Testis (tissue), 3 donors: Measurements from ENCODE around the gene FAM222A. TPM values are rescaled to one million over a fixed set of nuclear protein-coding genes. Genes with fewer than 3 reads are reported as not detected.

ENCODE experiments used
- DNase-seq: peaks from one replicate; pipeline ENCODE4 v3.0.0-alpha.2; 2019
- H3K27ac ChIP-seq, 2 donors: fragments of 200-600 bp; sonication (generic); one replicate each; pipeline ENCODE4 v1.5.1; 2019
- H3K27me3 ChIP-seq: fragments of 200-600 bp; sonication (generic); one replicate; pipeline ENCODE4 v1.5.1; 2019
- H3K36me3 ChIP-seq: fragments of 200-600 bp; sonication (generic); one replicate; pipeline ENCODE4 v1.5.1; 2017; ENCODE audit warnings: low read depth; ENCODE audit errors: missing control alignments
- H3K4me1 ChIP-seq: fragments of 200-600 bp; sonication (generic); one replicate; pipeline ENCODE4 v1.5.1; 2019
- H3K4me3 ChIP-seq, 2 donors: fragments of 200-600 bp; sonication (generic); one replicate each; pipeline ENCODE4 v1.5.1; 2017 to 2019
- H3K9me3 ChIP-seq: fragments of 200-600 bp; sonication (generic); one replicate; pipeline ENCODE4 v1.5.1; 2017
- POLR2A ChIP-seq: fragments of 450-650 bp; IDR thresholded peaks from one replicate; pipeline ENCODE4 v1.6.1; 2017; ENCODE audit warnings: antibody characterized with exemption, mild to moderate bottlenecking, moderate library complexity
- WGBS, 2 donors: methylation state at CpG; one replicate each; pipeline ENCODE4 v1.1.5; 2018; 5-methylcytosine and 5-hydroxymethylcytosine counted together
- intact Hi-C: fragments of 100-400 bp; cut with DNase I; formaldehyde crosslinking; loops from one replicate; pipeline ENCODE4 v1.15.1; 2023; ENCODE audit warnings: low total_unique reads
- polyA plus RNA-seq: library from polyadenylated mRNA; stranded (reverse); fragments of 350-450 nt; fragmentation: Illumina TruSeq; extraction: RNeasy Lipid Tissue Mini Kit (QIAGEN cat#74804); gene quantifications from one replicate; pipeline ENCODE4 v1.2.3, GENCODE V29; 2014; ENCODE audit warnings: low read depth, low replicate concordance; ENCODE audit not compliant: insufficient read depth
- total RNA-seq, 2 donors: library from RNA; depleted of rRNA; stranded (reverse); fragments of >200 nt; gene quantifications; one replicate each; pipeline ENCODE4 v1.2.3, GENCODE V29; 2016
- TF ChIP-seq, protein P1 (sequence below), 3 experiments: fragments of 450-650 bp in 2 of 3; fragments of 200-600 bp in 1 of 3; sonication (generic) in 1 of 3; IDR thresholded peaks; one replicate each; pipeline ENCODE4 v1.5.1; 2016 to 2019; ENCODE audit warnings: antibody characterized with exemption in 3 of 3, mild to moderate bottlenecking in 2 of 3, moderate library complexity in 1 of 3

The FAM222A gene
- total and polyA plus RNA-seq, 3 donors from 2014 or later, result 34.5 to 78.6 (median 75.7) TPM

DNA sequence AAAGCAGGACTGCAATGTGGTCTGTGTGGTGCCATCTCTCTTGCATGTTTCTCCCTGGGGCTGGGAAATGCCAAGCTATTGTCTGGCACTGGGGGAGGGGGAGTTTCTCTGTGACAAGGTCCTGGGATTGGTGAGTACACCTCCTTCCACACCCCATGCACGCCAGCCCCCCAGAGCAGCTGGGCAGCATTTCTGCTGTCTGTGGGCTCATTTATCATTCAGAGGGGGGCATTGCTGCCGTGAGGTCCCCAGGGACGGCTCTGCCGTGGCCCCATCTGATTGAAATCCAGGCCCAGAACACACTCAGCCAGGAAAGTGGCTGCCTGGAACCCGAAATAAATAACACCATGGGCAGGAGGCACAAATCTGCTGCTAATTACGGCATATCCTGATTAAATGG lies 12.6 kb upstream of the FAM222A start:
- H3K27me3 ChIP-seq, result no peaks in the 10 kb centered on the region
- 75 to 81% methylated on average over 4 to 6 of the region's 6 CpGs for WGBS, 2 donors
- DNase-seq, result no peak
- intact Hi-C loops, result no loop called here
- no peaks in the 10 kb centered on the region for H3K36me3 ChIP-seq
- no peak overlapping the region for H3K4me3 ChIP-seq
- H3K9me3 ChIP-seq, result no peaks in the 10 kb centered on the region
- no peak for TF ChIP-seq POLR2A
- TF ChIP-seq, protein P1, sequence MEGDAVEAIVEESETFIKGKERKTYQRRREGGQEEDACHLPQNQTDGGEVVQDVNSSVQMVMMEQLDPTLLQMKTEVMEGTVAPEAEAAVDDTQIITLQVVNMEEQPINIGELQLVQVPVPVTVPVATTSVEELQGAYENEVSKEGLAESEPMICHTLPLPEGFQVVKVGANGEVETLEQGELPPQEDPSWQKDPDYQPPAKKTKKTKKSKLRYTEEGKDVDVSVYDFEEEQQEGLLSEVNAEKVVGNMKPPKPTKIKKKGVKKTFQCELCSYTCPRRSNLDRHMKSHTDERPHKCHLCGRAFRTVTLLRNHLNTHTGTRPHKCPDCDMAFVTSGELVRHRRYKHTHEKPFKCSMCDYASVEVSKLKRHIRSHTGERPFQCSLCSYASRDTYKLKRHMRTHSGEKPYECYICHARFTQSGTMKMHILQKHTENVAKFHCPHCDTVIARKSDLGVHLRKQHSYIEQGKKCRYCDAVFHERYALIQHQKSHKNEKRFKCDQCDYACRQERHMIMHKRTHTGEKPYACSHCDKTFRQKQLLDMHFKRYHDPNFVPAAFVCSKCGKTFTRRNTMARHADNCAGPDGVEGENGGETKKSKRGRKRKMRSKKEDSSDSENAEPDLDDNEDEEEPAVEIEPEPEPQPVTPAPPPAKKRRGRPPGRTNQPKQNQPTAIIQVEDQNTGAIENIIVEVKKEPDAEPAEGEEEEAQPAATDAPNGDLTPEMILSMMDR (IDR thresholded peaks at IDR 0.05), result no peak
- H3K27ac ChIP-seq, result no peak overlapping the region
- H3K4me1 ChIP-seq, result no peaks in the 10 kb centered on the region

DNA sequence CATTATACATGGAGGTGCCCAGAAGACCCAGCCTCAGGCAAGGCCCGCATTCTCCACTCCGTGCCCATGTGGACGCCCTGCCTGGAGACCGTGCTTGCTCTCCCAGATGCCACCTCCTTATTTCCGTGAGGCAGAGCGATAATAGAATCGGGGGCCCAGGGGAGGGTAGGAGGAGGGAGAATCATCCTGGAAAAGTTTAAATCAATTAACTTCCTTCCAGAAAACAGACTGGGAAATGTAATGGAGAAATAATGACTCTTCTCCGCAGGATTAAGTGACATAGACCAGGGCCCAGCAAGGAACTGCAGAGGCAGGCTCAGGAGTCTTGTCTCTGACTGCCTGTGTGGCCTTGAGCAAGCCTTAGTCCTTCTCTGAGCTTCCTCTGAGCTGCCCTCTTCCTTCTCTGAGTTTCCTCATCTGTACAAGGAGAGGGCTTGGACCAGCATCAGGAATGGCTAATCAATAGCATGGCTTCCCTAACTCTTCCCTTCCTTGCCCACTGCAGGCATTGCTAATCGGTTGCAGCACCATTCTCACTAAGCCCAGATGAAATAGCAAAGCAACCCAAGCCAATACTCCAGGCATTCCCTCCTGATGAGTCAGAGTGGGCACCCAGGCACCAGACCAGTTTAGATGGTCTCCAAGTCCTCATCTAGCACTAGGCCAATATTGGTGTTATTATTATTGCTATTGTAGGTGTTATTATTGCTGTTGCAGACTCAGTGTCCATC lies 11.3 kb upstream of the FAM222A start:
- 90 to 92% methylated on average over 9 of the region's 9 CpGs for WGBS, 2 donors
- Histone ChIP-seq H3K36me3 (no peaks in the 10 kb centered on the region), H3K27me3 (no peaks in the 10 kb centered on the region), H3K27ac (no peak overlapping the region), H3K4me1 (peaks cover 6% of the 10 kb centered on the region), H3K4me3 (no peak overlapping the region), H3K9me3 (no peaks in the 10 kb centered on the region)
- TF ChIP-seq, protein P1 (IDR thresholded peaks at IDR 0.05), result no peak
- no peak for TF ChIP-seq POLR2A
- DNase-seq, result no peak
- intact Hi-C loops, result no loop called here

DNA sequence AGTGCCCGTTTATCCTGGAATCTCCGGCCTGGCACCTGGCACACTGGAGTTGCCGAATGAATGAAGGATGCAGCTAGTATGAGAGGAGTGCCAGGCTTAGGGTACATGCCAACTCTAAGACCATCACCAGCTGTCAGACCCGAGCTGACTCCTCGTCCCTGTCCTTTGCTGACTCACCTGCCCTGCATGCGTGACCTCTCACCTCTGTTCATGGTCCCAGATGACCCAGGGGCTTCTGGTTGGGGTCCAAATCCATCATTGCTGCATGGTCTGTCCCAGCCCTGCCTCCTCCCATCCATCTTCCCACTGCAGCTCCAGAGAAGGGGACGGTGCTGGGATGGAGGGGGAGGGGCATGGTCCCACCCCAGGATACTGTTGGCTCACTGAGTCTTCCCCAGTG lies 9.9 kb upstream of the FAM222A start:
- intact Hi-C loops, result no loop called here
- no peak for TF ChIP-seq POLR2A
- TF ChIP-seq, protein P1 (IDR thresholded peaks at IDR 0.05), result no peak
- Histone ChIP-seq H3K9me3 (no peaks in the 10 kb centered on the region), H3K27ac (no peak overlapping the region), H3K4me1 (peaks cover 12% of the 10 kb centered on the region), H3K27me3 (no peaks in the 10 kb centered on the region), H3K4me3 (no peak overlapping the region), H3K36me3 (no peaks in the 10 kb centered on the region)
- DNase-seq, result no peak
- WGBS, 2 donors, result 78 to 90% methylated on average over 2 to 5 of the region's 7 CpGs

DNA sequence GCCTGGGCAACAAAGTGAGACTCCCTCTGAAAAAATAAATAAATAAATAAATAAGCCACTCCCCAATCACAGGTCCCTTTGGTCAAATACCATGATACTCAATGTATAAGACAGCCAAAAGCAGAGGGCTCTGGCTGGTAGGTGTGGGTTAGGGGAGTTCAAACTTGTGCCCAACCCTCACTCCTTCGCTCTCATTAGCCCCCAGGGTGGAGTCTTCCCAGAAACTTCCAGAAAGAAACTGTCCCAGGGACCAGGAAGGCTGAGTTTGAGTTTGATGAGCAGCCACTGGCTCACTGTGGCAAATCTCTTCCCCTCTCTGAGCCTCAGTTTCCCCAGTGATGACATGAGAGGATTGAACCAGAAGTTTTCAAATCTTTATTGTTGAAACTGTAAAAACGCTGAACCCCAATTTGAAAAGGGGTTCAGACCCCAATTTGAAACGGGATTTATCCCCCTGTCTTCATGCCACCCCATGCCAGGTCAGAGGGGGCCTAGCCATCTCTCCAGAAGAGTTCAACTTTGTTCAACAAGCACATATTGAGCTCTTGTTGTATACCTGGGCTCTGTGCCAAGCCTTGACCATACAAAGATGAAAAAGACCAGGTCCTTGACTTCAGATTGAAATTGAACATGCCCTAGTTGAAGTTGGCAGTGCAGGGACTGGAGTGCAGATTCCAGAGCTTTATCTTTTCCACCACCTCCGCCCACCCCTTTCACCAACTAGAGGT lies 9.1 kb upstream of the FAM222A start:
- WGBS, 2 donors, result 90 to 91% methylated on average over 4 of the region's 4 CpGs
- H3K4me1 ChIP-seq, result peaks cover 12% of the 10 kb centered on the region
- intact Hi-C loops, result no loop called here
- H3K27me3 ChIP-seq, result no peaks in the 10 kb centered on the region
- no peak overlapping the region for H3K27ac ChIP-seq
- no peaks in the 10 kb centered on the region for H3K36me3 ChIP-seq
- H3K9me3 ChIP-seq, result no peaks in the 10 kb centered on the region
- no peak for DNase-seq
- TF ChIP-seq, protein P1 (IDR thresholded peaks at IDR 0.05), result no peak
- no peak for TF ChIP-seq POLR2A
- H3K4me3 ChIP-seq, result no peak overlapping the region
